HG02642 (cell line): ENCODE data around the gene CACNA2D1.

Experiments used
- ATAC-seq: cut with Tn5 transposase; IDR thresholded peaks from one replicate; pipeline ENCODE4 v1.9.1; 2021; ENCODE audit warnings: mild to moderate bottlenecking; ENCODE audit not compliant: unreplicated experiment, poor library complexity

CACNA2D1 gene

DNA sequence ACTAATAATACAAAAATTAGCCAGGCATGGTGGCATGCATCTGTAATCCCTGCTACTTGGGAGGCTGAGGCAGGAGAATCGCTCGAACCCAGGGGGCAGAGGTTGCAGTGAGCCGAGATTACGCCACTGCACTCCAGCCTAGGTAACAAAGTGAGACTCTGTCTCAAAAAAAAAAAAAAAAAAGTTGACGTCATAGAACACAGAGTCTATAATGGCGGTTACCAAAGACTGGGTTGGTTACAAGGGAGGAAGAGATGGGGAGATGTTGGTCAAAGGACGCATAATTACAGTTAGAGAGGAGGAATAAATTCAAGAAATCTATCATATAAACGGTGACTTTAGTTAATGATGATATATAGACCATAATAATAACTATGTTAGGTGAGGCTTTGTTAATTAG lies 364.1 kb downstream of the CACNA2D1 start:
- ATAC-seq, result no peak

GRCh38 chr7:82078807-82079206 lies 364.8 kb downstream of the CACNA2D1 start:
- ATAC-seq, result no peak

- ATAC-seq, result no peak
These were observed 372.1 kb downstream of the CACNA2D1 start for GRCh38 chr7:82071468-82071867.

DNA sequence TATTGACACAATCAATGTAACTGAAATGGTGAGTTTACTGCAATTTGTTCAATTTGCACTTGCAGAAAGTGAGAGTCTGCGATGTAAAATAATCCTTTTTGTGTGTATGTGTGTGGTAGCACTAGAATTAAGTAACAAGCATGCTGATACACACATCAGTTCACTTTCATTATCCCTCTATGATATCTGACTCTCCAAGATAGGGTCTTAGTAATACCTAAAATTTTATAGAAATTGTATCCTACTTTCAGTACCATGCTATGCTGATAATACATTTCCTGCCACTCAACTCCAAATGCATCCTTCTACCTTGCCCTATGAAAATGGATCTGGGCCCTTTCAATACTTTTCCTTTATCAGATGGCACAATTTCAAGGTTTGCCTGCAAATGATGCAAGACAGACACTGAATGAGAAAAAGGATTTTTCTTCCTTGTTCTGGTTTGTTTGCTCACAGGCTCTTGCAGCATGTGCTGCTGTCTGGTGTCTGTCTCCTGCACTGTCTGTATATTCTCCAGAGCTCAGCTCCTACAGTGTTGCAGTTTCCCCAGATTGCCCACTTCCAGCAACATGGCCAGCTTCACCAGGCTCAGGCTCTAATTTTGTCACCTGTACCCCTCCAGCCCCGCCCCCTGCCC lies 375.8 kb downstream of the CACNA2D1 start:
- no peak for ATAC-seq

DNA sequence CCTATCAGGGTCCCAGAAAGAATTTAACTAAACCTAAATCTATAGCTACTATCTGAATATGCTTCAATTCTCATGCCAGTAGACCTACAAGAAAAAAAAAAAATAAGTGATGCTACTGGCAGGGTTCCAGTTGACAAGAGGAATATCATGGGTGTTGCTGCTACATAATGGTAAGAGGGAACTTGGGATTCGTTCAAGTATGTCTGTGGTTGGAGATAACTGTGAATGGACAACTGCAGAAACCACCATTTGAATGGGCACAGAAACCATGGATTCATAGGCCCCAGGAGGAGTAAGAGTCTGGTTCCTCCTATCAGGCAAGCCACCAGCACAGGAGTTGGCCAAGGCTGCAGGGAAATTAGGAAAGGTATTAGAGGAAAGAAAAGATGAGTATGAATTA lies 386.1 kb downstream of the CACNA2D1 start:
- no peak for ATAC-seq

GRCh38 chr7:82056282-82056681 lies 387.3 kb downstream of the CACNA2D1 start:
- no peak for ATAC-seq

DNA sequence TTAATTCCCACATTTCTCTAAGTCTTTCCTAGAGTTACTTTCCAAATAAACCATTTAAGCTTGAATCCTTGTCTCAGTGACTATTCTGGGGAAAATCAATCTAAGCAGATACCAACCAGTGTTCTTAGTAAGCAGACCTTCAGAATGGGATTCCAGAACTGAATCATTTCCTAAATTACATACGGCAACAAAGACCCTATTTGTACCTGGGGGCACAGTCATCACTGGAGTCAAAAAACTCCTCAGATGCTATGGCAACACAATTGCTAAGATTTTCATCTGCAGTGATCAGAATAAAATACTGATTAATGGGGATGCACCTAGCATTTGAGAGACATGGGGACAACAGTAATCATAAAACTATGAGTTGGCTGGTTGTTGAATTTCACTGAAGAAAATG lies 389.0 kb downstream of the CACNA2D1 start:
- no peak for ATAC-seq

DNA sequence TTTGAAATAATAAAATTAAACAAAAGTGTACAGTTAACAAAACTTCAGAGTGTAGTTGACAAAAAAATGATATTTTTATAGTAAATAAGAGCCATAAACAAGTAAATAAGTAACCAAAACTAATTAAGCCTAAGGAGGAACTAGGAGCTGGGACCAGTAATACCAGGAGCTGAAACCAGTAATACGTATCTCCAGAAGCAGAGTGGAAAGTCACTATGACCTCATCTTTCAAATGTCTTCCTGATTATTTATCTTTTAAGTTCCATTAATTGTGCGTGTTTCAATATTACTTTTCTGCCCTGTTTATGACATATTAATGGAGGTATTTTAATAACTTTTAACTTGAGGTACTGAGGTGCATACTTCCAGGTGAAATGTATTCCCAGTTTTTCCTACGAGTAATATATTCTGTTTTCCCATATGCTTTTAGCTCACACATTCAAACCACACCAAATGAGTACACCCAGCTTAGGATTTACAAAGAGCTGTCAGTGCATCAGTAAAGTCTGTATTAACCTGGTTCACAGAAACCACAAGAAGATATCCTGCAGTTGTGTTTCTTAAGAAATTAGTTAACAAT lies 390.0 kb downstream of the CACNA2D1 start:
- no peak for ATAC-seq

DNA sequence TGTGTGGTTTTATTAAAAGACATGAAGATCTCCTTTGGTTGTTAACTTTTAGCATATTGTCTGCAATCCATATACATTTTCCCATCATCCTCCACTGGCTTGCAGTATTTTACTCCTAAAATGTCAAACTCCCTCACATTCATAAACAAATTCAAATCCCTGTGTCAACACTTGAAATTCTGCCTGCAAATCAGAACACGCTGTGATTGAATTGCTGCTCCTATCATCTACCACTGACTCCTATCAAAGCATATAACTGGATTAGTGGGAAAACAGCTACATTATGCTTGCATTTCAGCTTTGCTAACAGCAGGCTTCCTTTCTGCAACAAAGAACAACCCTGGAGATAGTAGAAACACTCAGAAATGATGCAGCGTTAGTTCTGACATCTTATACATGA lies 392.0 kb downstream of the CACNA2D1 start:
- ATAC-seq, result no peak

GRCh38 chr7:82050792-82051191 lies 392.8 kb downstream of the CACNA2D1 start:
- no peak for ATAC-seq

DNA sequence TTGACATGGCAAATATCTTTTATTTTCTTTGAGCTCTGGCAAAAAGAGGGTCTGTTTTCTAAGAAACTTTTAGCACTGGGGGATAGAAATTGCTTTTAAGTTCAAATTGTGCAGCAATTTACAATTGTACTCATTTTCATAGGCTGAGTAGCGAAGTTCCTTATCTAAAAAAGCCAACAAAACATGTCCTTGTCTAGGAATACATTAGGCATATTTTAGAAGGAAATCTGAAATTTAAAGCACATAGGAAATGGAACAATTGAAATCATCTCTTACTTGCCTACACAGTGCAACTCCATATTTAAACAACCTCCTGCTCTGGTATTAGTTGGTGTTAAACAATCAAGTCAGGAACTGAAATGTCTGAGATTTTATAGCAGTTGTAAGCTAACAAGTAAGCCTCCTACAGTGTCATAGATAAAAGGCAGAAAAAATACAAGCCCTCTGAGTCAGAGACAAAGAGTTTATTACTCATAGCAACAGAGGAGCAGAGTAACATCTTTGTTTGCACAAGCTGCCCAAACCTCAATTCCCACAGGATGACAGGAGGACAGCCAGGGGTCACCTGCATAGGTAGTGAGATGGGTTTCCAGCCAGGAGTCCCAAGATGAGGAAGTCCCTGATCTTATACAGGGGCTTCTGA lies 393.6 kb downstream of the CACNA2D1 start:
- no peak for ATAC-seq

- ATAC-seq, result no peak
These were observed 394.1 kb downstream of the CACNA2D1 start for GRCh38 chr7:82049442-82049841.

GRCh38 chr7:82044497-82045080 lies 399.0 kb downstream of the CACNA2D1 start:
- ATAC-seq, result peak; percentile 56

GRCh38 chr7:82039621-82040020 lies 404.0 kb downstream of the CACNA2D1 start:
- no peak for ATAC-seq

DNA sequence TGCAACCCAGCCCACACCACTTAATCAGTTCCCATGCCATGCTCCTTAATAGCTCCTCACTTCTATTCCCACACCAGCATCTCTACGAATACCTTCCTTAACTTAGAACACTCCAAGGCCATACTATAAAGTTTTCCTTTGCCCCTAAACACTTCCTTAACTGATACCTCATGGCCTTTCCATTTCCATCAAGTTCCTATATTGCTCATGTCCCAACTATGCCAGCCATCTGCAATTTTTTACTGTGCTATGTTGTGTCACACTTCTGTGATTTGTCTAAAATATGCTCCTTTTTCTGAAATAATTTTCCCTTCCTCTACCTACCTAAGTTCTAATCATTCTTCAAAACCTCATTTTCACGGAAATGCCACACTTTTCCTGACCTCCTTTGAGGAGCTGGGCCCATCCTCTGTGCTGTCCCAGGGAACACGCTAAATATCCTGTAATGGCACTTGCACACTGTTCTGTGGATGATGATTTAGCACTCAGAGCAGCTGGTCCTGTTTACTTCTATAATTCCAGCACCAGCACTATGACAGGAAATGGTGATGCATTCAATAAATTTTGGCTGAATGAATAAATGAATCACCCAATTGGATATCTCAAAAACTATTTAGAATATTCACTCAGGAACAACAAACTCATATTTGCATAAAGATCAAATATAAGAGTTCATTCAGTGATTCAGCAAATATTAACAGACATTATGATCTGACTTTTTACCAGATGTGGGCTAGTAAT lies 407.3 kb downstream of the CACNA2D1 start:
- ATAC-seq, result no peak

DNA sequence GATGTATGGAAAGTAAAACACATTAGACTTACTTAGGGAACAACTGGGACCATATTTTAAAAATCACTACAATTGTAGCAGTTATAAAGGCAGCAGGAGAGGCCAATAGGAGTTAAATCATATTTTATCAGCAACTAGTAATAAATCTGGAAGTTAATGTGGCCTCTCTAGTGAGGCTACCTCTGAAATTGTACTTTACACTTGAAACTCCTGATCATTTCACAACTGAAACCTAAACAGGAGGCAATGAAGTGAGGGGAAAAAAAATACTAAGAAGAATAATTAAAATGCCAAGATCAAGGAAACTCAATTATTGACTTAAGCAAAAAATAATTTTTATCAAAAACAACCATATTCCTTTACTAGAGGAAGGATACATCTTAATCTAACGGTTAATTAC lies 408.1 kb downstream of the CACNA2D1 start:
- no peak for ATAC-seq

GRCh38 chr7:82032901-82033300 lies 410.7 kb downstream of the CACNA2D1 start:
- ATAC-seq, result no peak

GRCh38 chr7:82029236-82029913 lies 414.2 kb downstream of the CACNA2D1 start:
- ATAC-seq, result no peak

DNA sequence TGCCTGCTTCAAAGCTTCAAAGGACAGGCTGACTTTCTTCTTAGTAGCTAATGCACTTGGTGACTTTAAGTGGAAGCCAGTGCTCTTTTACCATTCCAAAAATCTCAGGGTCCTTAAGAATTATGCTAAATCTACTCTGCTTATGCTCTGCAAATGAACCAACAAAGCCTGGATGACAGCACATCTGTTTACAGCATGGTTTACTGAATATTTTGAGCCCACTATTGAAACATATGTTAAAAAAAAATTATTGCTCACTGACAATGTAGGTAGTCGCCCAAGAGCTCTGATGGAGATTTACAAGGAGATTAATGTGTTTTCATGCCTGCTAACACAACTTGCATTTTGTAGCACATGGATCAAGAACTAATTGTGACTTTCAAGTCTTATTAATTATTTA lies 415.5 kb downstream of the CACNA2D1 start:
- no peak for ATAC-seq

- no peak for ATAC-seq
These were observed 421.9 kb downstream of the CACNA2D1 start for GRCh38 chr7:82021713-82022112.
